ENCODE measurements around the gene RIMBP3C. TPM values are rescaled to one million over a fixed set of nuclear protein-coding genes. Genes with fewer than 3 reads are reported as not detected.
"Not testable (repeated sequence)": the region's sequence is repeated elsewhere in the genome, so short reads cannot be mapped to it uniquely, and the experiment has no call there.

RIMBP3C gene
- polyA plus RNA-seq, 3 donors: 0.19 to 0.52 (median 0.30) TPM

DNA sequence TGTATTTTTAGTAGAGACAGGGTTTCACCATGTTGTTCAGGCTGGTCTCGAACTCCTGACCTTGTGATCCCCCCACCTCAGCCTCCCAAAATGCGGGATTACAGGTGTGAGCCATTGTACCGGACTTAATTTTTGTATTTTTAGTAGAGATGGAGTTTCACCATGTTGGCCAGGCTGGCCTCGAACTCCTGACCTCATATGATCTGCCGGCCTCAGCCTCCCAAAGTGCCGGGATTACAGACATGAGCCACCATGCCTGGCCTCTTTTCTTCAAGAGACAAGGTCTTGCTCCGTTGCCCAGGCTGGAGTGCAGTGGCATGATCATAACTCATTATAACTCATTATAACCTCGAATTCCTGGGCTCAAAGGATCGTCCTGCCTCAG is 29.4 kb upstream of the RIMBP3C start:
- DNase-seq (ENCODE audit: extremely low read depth in 1 of 11, low read depth in 9 of 11, low spot score in 4 of 11): not testable (repeated sequence)

- DNase-seq (ENCODE audit: extremely low read depth in 1 of 11, low read depth in 9 of 11, low spot score in 4 of 11): no peak
Observed at GRCh38 chr22:21579474-21579851, 28.2 kb upstream of the RIMBP3C start.

- no peak for DNase-seq (ENCODE audit: extremely low read depth in 1 of 11, low read depth in 9 of 11, low spot score in 4 of 11)
Observed at GRCh38 chr22:21573750-21574494, 22.7 kb upstream of the RIMBP3C start.

- DNase-seq (ENCODE audit: extremely low read depth in 1 of 11, low read depth in 9 of 11, low spot score in 4 of 11): no peak
Observed at GRCh38 chr22:21573293-21573734, 22.1 kb upstream of the RIMBP3C start.

GRCh38 chr22:21571679-21572078 is 20.4 kb upstream of the RIMBP3C start:
- DNase-seq (ENCODE audit: extremely low read depth in 1 of 11, low read depth in 9 of 11, low spot score in 4 of 11): no peak

DNA sequence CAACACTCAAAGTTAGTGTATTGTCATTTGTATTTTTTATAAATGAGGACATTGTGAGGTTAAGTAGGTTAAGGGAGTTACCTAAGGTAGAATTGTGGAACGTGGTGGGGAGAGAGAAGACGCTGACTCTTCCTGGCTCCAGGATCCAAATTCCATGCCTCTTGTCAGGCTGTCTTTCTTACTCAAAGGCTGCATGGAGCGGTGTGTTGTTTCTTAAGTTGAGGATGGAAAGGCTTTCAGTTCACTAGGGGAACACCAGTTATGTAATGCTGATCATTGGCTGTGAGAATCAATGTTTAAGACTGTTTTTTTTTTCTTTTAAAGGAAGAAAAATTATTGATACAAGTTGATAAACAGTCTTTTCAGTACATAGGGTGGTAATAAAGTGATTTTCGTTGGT is 19.1 kb upstream of the RIMBP3C start:
- no peak for DNase-seq (ENCODE audit: extremely low read depth in 1 of 11, low read depth in 9 of 11, low spot score in 4 of 11)

DNA sequence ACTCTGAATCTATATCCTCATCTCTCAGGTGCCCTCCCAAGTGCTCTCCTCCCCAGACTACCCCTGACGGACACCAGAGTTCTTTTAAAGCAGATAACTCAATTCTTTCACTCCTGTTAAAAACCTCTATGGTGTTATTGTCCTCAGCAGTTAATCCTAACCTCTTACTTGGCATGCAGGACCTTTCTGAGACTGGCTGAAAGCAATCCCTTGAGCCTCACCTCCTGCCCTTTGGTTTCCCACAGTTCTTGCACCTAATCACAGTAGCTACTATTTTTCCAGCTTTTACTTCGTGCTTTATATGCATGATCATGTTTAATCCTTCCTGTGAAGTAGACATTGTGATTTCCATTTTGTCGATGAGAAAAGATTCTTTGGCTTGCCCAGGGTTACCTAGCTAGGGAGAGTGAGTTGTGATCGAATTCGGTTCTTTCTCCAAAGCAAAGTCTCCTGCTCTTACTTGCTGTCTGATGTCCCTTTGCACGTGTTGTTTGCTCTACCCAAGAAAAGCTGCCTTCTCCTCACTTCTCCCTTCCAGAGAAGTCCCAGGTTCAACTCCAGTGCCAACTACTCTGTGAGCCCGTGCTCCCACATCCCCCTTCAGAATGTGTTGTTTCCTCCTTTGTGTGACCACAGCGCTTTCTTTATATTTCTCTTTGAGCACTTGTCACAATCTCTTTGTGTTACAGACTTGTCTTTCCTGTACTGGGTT is 18.4 kb upstream of the RIMBP3C start:
- no peak for DNase-seq (ENCODE audit: extremely low read depth in 1 of 11, low read depth in 9 of 11, low spot score in 4 of 11)

- not testable (repeated sequence) for DNase-seq (ENCODE audit: extremely low read depth in 1 of 11, low read depth in 9 of 11, low spot score in 4 of 11)
Observed at GRCh38 chr22:21569076-21569427, 17.8 kb upstream of the RIMBP3C start.

- peak in 1 of 11 donors; percentile 23 for DNase-seq (ENCODE audit: extremely low read depth in 1 of 11, low read depth in 9 of 11, low spot score in 4 of 11)
Observed at GRCh38 chr22:21568347-21569075, 17.2 kb upstream of the RIMBP3C start.

DNA sequence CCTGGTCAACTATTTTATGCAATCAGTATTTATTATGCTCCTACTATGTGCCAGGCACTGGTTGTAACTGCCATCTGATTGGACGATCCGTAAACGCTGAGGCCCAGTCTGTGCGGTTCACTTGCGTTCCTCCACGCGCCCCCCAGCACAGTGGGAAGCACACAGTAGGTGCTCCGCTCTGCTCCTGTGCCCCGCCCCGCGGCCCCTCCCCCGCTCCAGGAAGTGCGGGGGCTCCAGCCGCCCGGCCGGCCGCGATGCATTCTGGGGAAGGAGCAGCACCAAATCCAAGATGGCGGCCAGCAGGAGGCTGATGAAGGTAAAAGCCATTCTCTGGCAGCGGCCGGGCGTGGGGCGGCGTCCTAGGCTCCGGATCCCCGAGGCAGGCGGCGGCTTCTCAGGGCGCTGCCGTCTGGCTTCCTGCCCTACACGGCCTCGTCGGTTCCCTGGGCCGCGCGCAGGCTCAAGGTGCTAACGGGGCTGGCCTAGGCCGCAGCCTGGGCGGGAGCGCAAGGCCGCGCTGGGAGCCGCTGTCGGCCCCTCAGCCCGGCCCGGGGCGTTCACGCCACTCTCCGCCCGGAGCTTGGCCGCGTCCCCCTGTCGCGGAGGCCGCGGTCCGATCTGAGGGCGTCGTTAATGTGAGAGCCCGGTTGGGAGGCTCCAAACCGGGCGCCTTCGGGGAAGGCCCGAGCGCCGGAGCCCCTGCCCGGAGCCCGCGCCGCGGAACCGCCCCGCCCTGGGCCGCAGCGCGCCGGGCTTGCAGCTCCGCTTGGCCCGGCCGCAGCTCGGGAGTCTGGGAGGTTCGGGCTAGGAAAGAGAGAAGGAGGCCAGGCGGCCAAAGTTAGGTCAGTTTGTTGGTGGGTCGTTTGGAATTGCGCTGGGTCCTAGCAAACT is 16.4 kb upstream of the RIMBP3C start, which contains the start of gene UBE2L3:
Gene UBE2L3 (plus strand): TSS at position 259 of the 891 bp plus-strand sequence. CDS start 31 bp downstream, at position 290.
- peak in 10 of 11 donors; percentile 41 to 80 (median 74) for DNase-seq (ENCODE audit: extremely low read depth in 1 of 11, low read depth in 9 of 11, low spot score in 4 of 11)

DNA sequence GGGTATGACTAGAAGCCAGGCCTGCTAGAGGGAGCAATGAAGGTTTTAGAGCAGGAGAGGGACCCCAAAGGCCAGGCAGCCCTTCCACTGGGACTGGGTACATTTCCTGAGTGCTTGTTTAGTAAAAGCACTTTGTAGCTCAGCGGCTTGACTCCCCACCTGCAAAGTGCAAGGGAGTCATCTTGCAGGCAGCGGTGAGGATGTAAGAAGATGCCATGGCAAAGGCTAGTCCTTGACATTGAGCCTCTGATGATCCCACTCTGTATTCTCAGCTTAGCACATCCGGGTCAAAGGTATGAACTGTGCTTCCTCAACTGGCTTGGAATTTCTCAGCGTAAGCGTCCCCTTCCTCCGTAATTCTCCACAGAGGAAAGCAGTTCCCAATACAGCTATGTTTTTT is 13.2 kb upstream of the RIMBP3C start:
- DNase-seq (ENCODE audit: extremely low read depth in 1 of 11, low read depth in 9 of 11, low spot score in 4 of 11): no peak

DNA sequence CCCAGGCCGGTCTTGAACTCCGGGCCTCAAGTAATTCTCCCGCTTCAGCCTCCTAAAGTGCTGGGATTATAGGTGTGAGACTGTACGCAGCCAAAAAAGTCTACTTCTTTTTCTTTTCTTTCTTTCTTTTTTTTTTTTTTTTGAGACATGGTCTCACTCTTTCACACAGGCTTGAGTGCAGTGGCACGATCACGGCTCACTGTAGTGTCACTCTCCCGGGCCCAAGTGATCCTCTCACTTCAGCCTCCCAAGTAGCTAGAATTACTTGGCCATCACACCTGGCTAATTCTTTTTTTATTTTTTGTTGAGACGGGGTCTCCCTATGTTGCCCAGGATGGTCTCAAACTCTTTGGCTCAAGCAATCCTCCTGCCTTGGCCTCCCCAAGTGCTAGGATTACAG is 12.7 kb upstream of the RIMBP3C start:
- no peak for DNase-seq (ENCODE audit: extremely low read depth in 1 of 11, low read depth in 9 of 11, low spot score in 4 of 11)

- not testable (repeated sequence) for DNase-seq (ENCODE audit: extremely low read depth in 1 of 11, low read depth in 9 of 11, low spot score in 4 of 11)
Observed at GRCh38 chr22:21560657-21561056, 9.4 kb upstream of the RIMBP3C start.

GRCh38 chr22:21559345-21560125 is 8.3 kb upstream of the RIMBP3C start:
- DNase-seq (ENCODE audit: extremely low read depth in 1 of 11, low read depth in 9 of 11, low spot score in 4 of 11): not testable (repeated sequence)

DNA sequence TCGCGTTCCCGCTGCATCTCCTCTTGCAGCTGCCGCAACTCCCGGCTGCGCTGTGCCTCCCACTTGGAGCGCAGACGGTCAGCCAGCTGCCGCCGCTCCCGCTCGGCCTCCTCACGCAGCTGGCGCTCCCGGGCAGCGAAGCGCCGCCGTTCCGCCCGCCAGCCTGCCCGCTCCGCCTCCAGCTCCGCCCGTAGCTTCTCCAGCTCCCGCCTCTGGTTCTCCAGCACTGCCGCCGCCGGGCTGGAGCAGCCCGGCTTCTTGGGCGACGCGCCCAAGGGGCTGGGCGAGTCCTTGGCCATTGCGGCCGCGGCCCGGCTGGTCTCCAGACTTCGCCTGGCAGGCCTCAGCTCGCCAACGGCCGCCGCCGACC is 598 bp downstream of the RIMBP3C start:
- DNase-seq (ENCODE audit: extremely low read depth in 1 of 11, low read depth in 9 of 11, low spot score in 4 of 11): not testable (repeated sequence)

GRCh38 chr22:21550008-21550677 is 1.1 kb downstream of the RIMBP3C start:
- DNase-seq (ENCODE audit: extremely low read depth in 1 of 11, low read depth in 9 of 11, low spot score in 4 of 11): not testable (repeated sequence)

- not testable (repeated sequence) for DNase-seq (ENCODE audit: extremely low read depth in 1 of 11, low read depth in 9 of 11, low spot score in 4 of 11)
Observed at GRCh38 chr22:21549558-21549957, 1.7 kb downstream of the RIMBP3C start.
